ENCODE data around the gene PLS3. TPM values are rescaled to one million over a fixed set of nuclear protein-coding genes. Genes with fewer than 3 reads are reported as not detected.

PLS3 gene
- total RNA-seq, 1 donor from 2014 or later, result 42.7 TPM

DNA sequence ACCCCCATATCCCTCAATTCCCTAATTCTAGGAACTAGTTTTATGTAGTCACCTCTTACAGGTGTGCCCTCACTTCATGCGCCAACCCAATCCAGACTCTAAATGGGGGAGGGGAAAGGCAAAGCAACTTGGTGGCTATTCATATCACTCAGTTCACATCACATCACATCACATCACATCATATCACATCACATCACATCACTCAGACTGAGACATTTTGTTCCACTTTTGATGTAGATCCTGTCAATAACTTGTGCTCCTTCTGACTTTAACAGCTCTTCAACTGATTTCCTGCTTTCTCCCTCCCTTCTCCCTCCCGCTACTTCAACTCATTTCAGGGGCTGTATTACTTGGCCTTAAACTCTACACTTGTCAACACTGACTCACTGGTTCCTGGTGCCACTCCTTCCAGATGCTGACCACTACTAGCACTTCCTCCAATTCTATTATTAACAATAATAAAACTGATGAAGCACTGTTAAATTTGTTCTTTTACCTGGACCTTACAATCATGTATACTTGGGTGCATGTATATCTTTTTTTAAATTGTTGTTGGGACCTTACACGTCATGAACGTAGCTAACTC, 29.1 kb upstream of the PLS3 start:
- TF ChIP-seq, protein P1, sequence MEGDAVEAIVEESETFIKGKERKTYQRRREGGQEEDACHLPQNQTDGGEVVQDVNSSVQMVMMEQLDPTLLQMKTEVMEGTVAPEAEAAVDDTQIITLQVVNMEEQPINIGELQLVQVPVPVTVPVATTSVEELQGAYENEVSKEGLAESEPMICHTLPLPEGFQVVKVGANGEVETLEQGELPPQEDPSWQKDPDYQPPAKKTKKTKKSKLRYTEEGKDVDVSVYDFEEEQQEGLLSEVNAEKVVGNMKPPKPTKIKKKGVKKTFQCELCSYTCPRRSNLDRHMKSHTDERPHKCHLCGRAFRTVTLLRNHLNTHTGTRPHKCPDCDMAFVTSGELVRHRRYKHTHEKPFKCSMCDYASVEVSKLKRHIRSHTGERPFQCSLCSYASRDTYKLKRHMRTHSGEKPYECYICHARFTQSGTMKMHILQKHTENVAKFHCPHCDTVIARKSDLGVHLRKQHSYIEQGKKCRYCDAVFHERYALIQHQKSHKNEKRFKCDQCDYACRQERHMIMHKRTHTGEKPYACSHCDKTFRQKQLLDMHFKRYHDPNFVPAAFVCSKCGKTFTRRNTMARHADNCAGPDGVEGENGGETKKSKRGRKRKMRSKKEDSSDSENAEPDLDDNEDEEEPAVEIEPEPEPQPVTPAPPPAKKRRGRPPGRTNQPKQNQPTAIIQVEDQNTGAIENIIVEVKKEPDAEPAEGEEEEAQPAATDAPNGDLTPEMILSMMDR (IDR thresholded peaks at IDR 0.05; ENCODE audit: borderline replicate concordance), result no peak

DNA sequence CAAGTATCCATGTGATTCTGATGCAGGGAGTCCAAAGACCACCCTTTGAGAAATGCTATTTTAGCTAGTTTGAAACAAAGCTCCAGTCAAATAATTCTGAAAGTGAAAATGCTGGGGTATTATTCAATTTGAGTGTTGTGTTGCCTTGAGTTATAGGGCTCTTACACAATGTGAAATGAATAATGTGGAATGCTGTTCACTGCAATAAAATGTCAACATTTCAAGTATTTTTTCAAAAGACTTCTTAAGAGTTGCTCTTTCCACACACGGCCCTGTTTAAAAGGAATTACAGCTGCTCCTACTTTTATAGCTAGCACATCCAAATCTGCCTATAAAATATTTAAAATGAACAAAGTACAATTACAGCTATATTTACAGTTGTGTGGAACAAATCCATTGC, 27.5 kb upstream of the PLS3 start:
- Histone ChIP-seq H3K9me3 (replicated peaks) (no peaks in the 10 kb centered on the region), H3K27ac (replicated peaks) (no peak overlapping the region), H3K27me3 (ENCODE audit: low read depth) (no peaks in the 10 kb centered on the region), H3K4me1 (peaks cover 3% of the 10 kb centered on the region), H3K36me3 (no peaks in the 10 kb centered on the region), H3K4me3 (no peak overlapping the region)
- TF ChIP-seq, protein P1 (IDR thresholded peaks at IDR 0.05; ENCODE audit: borderline replicate concordance), result no peak
- no peak for DNase-seq
- intact Hi-C loops (cut with micrococcal nuclease), result no loop called here

More for the DNA sequence above, 29.1 kb upstream of the PLS3 start:
- Histone ChIP-seq H3K4me3 (no peak overlapping the region), H3K4me1 (peaks cover 3% of the 10 kb centered on the region), H3K9me3 (replicated peaks) (no peaks in the 10 kb centered on the region), H3K27me3 (ENCODE audit: low read depth) (no peaks in the 10 kb centered on the region), H3K36me3 (no peaks in the 10 kb centered on the region), H3K27ac (replicated peaks) (no peak overlapping the region)
- DNase-seq, result no peak
- intact Hi-C loops (cut with micrococcal nuclease), result no loop called here

GRCh38 chrX:115534383-115534782, 26.6 kb upstream of the PLS3 start:
- Histone ChIP-seq H3K27me3 (ENCODE audit: low read depth) (no peaks in the 10 kb centered on the region), H3K9me3 (replicated peaks) (no peaks in the 10 kb centered on the region), H3K4me3 (no peak overlapping the region), H3K4me1 (peaks cover 3% of the 10 kb centered on the region), H3K27ac (replicated peaks) (no peak overlapping the region), H3K36me3 (no peaks in the 10 kb centered on the region)
- no peak for DNase-seq
- TF ChIP-seq, protein P1 (IDR thresholded peaks at IDR 0.05; ENCODE audit: borderline replicate concordance), result no peak
- intact Hi-C loops (cut with micrococcal nuclease), result no loop called here

GRCh38 chrX:115535421-115535820, 25.6 kb upstream of the PLS3 start:
- DNase-seq, result no peak
- Histone ChIP-seq H3K36me3 (no peaks in the 10 kb centered on the region), H3K4me1 (peaks cover 3% of the 10 kb centered on the region), H3K4me3 (no peak overlapping the region), H3K9me3 (replicated peaks) (no peaks in the 10 kb centered on the region), H3K27ac (replicated peaks) (no peak overlapping the region), H3K27me3 (ENCODE audit: low read depth) (no peaks in the 10 kb centered on the region)
- intact Hi-C loops (cut with micrococcal nuclease), result no loop called here
- TF ChIP-seq, protein P1 (IDR thresholded peaks at IDR 0.05; ENCODE audit: borderline replicate concordance), result no peak

DNA sequence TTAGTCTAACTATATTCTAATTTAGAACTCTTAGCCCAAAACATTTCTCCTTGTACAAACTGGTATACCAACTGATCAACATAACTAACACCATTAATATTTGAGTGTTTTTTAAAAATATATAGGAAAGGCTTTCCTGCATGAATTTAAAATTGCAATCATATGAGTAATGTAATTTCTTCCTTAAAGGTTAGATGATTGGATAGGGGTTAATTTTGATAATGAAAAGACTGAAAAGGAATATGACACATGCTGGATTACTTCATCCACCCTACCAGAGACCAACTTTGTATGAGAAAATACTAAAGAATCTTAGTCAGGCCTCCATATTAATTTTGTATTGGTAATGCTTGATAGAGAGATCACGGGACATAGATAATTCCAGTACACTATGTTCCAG, 25.1 kb upstream of the PLS3 start:
- H3K36me3 ChIP-seq, result no peaks in the 10 kb centered on the region
- no peak for DNase-seq
- TF ChIP-seq, protein P1 (IDR thresholded peaks at IDR 0.05; ENCODE audit: borderline replicate concordance), result no peak
- intact Hi-C loops (cut with micrococcal nuclease), result no loop called here
- H3K27me3 ChIP-seq (ENCODE audit: low read depth), result no peaks in the 10 kb centered on the region
- no peak overlapping the region for H3K4me3 ChIP-seq
- H3K27ac ChIP-seq (replicated peaks), result no peak overlapping the region
- no peaks in the 10 kb centered on the region for H3K9me3 ChIP-seq (replicated peaks)
- H3K4me1 ChIP-seq, result peaks cover 3% of the 10 kb centered on the region
